ENCODE measurements around the gene CHL1.

CHL1 gene, protein sequence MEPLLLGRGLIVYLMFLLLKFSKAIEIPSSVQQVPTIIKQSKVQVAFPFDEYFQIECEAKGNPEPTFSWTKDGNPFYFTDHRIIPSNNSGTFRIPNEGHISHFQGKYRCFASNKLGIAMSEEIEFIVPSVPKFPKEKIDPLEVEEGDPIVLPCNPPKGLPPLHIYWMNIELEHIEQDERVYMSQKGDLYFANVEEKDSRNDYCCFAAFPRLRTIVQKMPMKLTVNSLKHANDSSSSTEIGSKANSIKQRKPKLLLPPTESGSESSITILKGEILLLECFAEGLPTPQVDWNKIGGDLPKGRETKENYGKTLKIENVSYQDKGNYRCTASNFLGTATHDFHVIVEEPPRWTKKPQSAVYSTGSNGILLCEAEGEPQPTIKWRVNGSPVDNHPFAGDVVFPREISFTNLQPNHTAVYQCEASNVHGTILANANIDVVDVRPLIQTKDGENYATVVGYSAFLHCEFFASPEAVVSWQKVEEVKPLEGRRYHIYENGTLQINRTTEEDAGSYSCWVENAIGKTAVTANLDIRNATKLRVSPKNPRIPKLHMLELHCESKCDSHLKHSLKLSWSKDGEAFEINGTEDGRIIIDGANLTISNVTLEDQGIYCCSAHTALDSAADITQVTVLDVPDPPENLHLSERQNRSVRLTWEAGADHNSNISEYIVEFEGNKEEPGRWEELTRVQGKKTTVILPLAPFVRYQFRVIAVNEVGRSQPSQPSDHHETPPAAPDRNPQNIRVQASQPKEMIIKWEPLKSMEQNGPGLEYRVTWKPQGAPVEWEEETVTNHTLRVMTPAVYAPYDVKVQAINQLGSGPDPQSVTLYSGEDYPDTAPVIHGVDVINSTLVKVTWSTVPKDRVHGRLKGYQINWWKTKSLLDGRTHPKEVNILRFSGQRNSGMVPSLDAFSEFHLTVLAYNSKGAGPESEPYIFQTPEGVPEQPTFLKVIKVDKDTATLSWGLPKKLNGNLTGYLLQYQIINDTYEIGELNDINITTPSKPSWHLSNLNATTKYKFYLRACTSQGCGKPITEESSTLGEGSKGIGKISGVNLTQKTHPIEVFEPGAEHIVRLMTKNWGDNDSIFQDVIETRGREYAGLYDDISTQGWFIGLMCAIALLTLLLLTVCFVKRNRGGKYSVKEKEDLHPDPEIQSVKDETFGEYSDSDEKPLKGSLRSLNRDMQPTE (N-terminal part only)

DNA sequence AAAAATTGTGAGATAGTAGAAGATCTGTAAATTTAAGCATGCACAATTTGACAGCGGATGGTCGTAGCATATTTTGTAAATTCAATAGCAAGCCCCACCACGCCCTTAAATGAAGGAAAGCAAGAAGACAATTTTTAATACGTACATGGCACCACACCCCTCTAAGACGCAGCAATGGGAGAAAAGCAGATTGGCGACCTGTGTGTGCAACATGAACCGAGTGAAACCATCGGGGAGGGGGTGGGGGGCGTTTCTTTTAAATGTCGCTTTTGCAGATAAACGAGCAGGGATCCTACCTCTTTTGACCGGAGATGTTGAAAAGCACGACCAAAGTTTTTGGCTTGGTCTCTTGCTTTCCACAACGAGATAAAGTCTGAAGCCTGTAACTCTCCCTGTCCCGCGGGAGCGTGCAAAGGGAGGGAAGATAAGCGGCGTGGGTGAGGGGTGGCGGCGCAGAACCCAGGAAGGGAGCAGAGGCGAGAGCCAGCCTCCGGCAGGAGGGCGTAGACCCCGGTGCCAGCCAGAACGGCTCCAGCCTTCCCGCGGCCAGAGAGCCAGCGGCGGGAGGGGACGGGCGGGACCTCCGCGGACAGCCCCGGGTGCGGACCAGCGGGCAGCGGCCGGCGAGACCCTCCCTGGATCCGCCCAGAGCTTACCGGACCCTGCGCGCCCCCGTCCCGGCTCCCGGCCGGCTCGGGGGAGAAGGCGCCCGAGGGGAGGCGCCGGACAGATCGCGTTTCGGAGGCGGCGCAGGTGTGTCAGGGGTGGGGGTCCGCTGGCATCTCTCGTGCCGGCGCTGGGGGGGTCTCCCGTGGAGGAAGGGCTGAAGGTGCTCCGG lies at the start of gene CHL1:
TSS of gene CHL1 (plus strand) at position 453 of the 838 bp plus-strand sequence. CDS start 123,014 bp downstream, outside the sequence.
- DNase-seq = no peak

DNA sequence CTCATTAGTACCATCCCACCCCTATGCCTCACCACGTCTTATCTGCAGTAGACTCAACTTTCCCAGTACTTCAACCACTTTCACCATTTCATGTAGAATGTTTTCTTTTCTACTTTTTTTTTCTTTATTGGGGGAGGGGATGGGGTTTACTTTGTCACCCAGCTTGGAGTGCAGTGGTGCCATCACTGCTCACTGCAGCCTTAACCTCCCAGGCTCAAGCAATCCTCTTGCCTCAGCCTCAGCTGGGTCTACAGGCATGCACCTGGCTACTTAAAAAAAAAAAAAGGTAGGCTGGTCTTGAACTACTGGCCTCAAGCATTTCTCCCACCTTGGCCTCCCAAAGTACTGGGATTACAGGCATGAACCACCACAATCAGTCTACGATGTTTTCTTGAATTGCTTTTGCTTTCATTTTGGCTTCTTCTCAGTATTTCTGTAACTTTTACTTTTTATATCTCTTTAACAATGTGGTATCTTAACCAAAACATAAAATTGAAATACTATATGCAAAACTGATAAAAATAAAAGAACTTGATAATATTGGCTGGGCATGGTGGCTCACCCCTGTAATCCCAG lies 44.9 kb upstream of the CHL1 start:
- DNase-seq = no peak

GRCh38 chr3:159974-160373 lies 36.6 kb upstream of the CHL1 start:
- no peak for DNase-seq

DNA sequence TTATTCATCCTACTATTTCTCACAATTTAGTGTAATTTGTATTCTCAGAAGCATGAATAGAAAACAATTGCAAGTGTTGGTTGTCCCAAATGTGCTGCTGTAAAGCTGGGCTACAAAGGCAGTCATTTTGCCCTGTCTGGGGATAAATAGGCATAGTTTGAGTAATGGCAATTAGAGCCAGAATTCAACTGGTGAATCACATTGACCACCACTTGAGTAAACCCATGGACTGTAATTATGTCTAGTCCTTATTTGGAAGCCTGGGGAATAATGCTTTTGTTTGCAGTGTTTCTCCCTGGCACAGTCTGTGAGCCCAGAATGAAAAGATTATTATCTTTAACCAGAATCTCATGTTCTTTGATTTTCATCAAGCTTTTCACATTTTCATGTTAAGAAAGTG lies 30.5 kb upstream of the CHL1 start:
- DNase-seq = no peak

DNA sequence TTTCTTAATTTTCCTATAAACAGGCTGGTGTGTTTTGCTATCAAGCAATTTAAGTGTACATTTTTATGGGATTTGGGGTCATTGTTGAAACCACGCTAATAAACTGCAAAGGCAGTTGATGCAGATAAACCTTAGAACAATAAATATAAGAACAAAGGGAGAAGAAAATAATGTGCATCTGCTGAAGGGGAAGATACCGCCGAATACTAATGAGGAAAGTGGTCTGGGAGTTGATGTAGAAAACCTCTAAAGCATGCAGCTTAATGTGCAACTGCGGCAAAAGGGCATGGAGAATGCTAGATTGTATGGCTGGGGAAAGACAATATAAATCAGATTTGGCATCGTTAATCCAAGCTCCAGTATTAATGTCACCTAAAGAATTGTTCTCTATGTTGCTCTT lies 29.8 kb upstream of the CHL1 start:
- DNase-seq = no peak

DNA sequence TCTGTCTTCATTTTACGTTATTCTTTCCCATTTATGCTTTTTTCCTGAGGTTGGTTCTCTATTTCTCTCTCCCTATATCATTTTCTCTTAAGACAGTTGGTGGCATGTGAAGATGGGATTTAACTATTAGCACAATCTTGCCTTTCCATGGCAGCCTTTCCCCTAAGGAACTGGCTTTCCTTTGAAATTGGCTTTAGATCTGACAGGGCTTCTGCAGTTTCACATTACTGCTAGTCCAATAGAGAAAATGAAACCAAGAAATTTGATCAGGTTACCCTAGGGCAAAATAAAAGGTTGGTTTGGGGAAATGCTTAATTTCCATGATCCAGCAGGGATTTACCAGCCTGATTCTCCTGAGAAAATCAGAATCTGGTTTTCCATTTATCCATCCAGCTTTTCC lies 22.7 kb upstream of the CHL1 start:
- no peak for DNase-seq

GRCh38 chr3:184976-185375 lies 11.6 kb upstream of the CHL1 start:
- DNase-seq = no peak

- DNase-seq = no peak
Measured at GRCh38 chr3:192215-192929, 4.2 kb upstream of the CHL1 start.

DNA sequence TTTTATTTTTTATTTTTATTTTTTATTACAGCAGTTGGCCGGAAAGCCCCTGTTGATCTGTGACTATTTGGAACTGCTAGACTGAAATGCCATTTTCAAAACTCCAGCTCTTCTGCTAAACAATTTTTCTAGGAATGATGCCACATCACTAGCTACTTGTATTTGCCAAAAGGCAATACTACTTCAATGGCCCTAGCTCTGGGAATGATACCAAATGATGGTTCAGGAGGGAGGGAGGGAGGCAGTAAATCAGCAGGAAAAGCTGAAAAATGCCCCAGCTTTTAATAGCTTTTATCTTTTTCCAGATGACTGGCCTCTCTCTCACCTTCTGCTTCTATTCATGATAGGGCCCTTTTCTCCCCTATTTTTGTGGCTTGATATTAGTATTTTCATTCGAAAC lies 2.6 kb upstream of the CHL1 start:
- DNase-seq = no peak

GRCh38 chr3:194421-194820 lies 2.1 kb upstream of the CHL1 start:
- no peak for DNase-seq

GRCh38 chr3:195666-196065 lies 897 bp upstream of the CHL1 start:
- DNase-seq = no peak

DNA sequence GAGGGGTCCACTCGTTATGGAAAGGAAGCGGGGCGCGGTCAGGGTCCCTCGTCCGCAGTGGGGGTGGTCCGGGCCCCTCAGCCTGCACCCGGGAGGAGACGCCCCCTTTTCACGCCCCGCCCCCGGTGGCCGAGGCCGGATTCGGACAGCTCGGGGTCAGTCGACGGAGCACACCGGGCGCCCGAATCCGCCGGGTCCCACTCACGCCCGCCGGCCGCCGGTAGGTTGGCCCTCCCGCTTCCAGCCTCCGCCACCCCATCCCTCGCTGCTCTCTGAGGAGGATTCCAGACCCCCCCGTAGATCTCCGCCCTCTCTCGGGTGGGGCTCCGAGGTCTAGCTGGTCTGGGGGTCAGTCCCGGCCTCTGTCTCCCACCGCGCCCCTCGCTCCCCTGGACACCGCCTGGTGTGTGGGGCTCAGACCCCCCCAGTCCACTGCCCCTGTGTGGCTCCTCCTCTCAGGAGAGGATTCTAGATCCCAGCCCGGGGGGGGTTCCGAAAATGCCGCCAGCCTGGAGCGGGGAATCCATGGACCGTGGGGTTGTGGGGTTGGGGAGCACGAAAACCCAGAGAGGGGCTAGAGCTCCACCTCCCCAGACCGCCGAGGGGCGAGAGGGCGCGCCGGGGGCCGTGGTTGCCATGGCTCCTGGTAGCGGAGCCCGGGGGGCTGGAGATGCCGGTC lies 725 bp downstream of the CHL1 start:
- DNase-seq = no peak

DNA sequence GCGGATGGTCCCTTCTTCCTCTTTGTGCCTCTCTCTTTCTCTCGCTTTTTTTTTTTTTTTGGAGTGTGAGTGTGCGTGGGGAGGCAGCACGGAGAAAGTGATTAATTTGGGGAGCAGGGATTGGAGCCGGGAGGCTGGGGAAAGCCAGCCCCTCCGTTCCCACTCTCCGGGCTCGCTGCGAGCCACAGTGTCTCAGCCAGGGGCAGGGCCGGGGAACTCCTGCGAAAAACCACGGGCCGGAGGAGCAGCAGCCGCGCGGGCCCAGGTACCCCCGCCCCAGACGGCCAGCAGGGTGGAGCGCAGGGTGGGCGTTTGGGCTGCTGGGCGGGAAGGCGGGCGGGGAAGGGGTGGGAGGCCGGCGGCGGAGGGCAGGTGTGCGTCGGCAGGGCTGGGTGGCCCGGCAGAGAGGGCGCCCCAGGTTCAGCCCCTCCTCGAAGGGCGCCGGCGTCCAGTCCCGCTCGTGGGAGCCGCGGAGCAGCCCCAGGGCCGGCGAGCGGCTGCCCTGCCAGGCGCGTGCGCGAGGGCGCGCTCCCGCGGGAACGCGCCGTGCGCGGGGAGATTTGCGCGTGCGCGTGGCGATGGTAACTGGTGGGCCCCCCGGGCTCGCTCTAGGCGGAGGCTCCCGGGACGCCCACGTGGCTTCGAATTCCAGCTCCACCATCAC lies 1.4 kb downstream of the CHL1 start:
- DNase-seq = no peak

GRCh38 chr3:199835-200234 lies 3.3 kb downstream of the CHL1 start:
- DNase-seq = no peak

DNA sequence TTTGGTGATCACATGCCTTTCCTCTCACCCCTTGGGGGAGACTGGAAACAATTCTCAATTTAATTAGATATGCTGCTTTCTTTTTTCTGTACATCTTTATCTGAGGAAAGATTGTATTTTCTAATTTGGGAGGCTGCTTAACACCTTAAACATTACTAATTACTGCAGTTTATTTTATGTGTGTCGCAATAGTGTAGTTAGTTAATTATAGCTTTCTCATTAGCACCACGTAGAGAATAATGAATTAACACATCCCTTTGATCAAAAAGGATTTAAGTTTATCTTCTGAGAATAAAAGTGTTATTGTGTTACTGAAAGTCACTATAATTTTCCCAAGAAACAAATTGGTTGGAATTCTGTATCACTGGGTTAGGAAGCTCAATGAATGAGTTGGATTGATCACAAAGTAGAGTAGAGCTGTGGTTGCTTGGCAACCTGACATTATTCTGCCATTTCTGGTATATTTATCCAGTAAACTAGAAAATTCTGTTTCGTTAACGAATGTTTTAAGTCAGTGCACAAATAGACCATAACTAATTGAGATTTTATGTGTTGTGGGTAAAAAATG lies 4.3 kb downstream of the CHL1 start:
- no peak for DNase-seq

GRCh38 chr3:204102-204501 lies 7.5 kb downstream of the CHL1 start:
- DNase-seq = no peak

GRCh38 chr3:207973-208372 lies 11.4 kb downstream of the CHL1 start:
- no peak for DNase-seq

DNA sequence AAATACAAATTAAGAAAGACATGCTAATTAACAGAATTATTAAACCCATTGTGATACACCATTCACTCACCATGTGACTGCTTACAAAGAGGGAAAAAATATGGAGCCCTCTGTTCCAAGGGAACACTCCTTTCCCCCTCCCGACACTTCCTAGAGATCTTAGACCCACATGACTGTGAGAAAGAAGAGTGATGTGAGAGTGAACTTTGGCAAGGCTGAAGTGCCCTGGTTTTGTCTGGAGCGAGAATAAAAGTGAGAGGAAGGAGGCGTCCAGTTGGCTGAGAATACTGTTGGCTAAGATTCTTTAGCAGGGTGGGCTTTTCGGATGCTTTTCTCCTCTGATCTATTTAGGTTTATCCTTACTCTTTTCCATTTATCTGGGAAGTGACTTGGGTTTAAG lies 14.1 kb downstream of the CHL1 start:
- no peak for DNase-seq

- no peak for DNase-seq
Measured at GRCh38 chr3:212432-212831, 15.9 kb downstream of the CHL1 start.

All from GOT3 (cell line).